SU-DHL-6 (cell line): ENCODE results near the gene GTF3C2.
"Not testable (repeated sequence)": the region's sequence is repeated elsewhere in the genome, so short reads cannot be mapped to it uniquely, and the experiment has no call there.

Source experiments
- H2AFZ ChIP-seq: fragments of 200-600 bp; sonication (generic); 2 replicates; pipeline ENCODE4 v1.6.1; 2014; ENCODE audit warnings: low read depth, mild to moderate bottlenecking, moderate library complexity, mixed read lengths, antibody characterized with exemption, low read length; ENCODE audit not compliant: severe bottlenecking
- H3F3A ChIP-seq: fragments of 200-600 bp; shearing (Covaris generic); 2 replicates; pipeline ENCODE4 v1.6.0; 2016; ENCODE audit warnings: antibody characterized with exemption, mild to moderate bottlenecking; ENCODE audit not compliant: insufficient read depth
- H3K27ac ChIP-seq: fragments of 200-600 bp; sonication (generic); 2 replicates; pipeline ENCODE4 v1.5.1; 2016; ENCODE audit warnings: low read depth, mild to moderate bottlenecking, low read length, moderate library complexity, mixed read lengths
- H3K27me3 ChIP-seq: fragments of 200-600 bp; sonication (generic), shearing (Covaris generic); 2 replicates; pipeline ENCODE4 v1.6.0; 2014; ENCODE audit warnings: mild to moderate bottlenecking, low read length
- H3K36me3 ChIP-seq: fragments of 200-600 bp; sonication (generic); 2 replicates; pipeline ENCODE4 v1.6.1; 2014; ENCODE audit warnings: mild to moderate bottlenecking, low read length, mixed read lengths
- H3K4me2 ChIP-seq: fragments of 300-600, 200-600 bp; shearing (Covaris generic), sonication (generic); 2 replicates; pipeline ENCODE4 v1.6.0; 2014; ENCODE audit warnings: low read length, low read depth, mild to moderate bottlenecking; ENCODE audit not compliant: poor library complexity, severe bottlenecking
- H3K4me3 ChIP-seq: fragments of 200-600 bp; sonication (generic); 2 replicates; pipeline ENCODE4 v1.5.1; 2014; ENCODE audit warnings: antibody characterized with exemption, low read length, mild to moderate bottlenecking, mixed read lengths; ENCODE audit not compliant: insufficient read depth, poor library complexity, severe bottlenecking
- H3K79me2 ChIP-seq: fragments of 200-600 bp; sonication (generic); 2 replicates; pipeline ENCODE4 v1.6.1; 2014; ENCODE audit warnings: mild to moderate bottlenecking, low read length, moderate library complexity; ENCODE audit not compliant: insufficient read depth
- H3K9ac ChIP-seq: fragments of 200-600 bp; sonication (generic); 2 replicates; pipeline ENCODE4 v1.7.0; 2014; ENCODE audit warnings: mild to moderate bottlenecking, low read length
- H3K9me2 ChIP-seq: fragments of 200-600 bp; sonication (generic); replicated peaks from 2 replicates; pipeline ENCODE4 v1.6.1; 2014; ENCODE audit warnings: low read length; ENCODE audit not compliant: insufficient read depth
- H3K9me3 ChIP-seq: fragments of 200-600 bp; sonication (generic); 2 replicates; pipeline ENCODE4 v1.6.1; 2014; ENCODE audit warnings: low read length, mixed read lengths; ENCODE audit not compliant: insufficient read depth
- H4K20me1 ChIP-seq: fragments of 200-600 bp; sonication (generic); 2 replicates; pipeline ENCODE4 v1.6.1; 2014; ENCODE audit warnings: low read depth, mild to moderate bottlenecking, antibody characterized with exemption, low read length, moderate library complexity, mixed read lengths
- CTCF ChIP-seq: fragments of 200-600 bp; sonication (generic); IDR thresholded peaks from one replicate; pipeline ENCODE4 v1.5.1; 2017; ENCODE audit warnings: antibody characterized with exemption, mild to moderate bottlenecking, low read length, moderate library complexity; ENCODE audit not compliant: insufficient read depth, poor library complexity, severe bottlenecking
- EZH2phosphoT487 ChIP-seq: fragments of 200-600 bp; sonication (generic), shearing (Covaris generic); conservative IDR thresholded peaks from 2 replicates; pipeline ENCODE4 v1.6.1; 2018; ENCODE audit warnings: mild to moderate bottlenecking, antibody characterized with exemption, low read length, moderate library complexity, mixed read lengths

The GTF3C2 gene

GRCh38 chr2:27320958-27321543 is 35.5 kb downstream of the GTF3C2 start:
- 0 out of 2 replicates have a peak, but pooled peaks cover 8% of the 10 kb centered on the region for H3K79me2 ChIP-seq
- H3F3A ChIP-seq: peaks cover 16% of the 10 kb centered on the region
- H3K36me3 ChIP-seq: no peaks in the 10 kb centered on the region
- H3K9me3 ChIP-seq: no peaks in the 10 kb centered on the region
- H3K4me2 ChIP-seq: peak overlapping the region; percentile 87
- H3K9ac ChIP-seq: 0 out of 2 replicates have a peak overlapping the region, but pooled peaks have one; percentile 89
- H3K9me2 ChIP-seq: no peaks in the 10 kb centered on the region
- no peak for TF ChIP-seq CTCF
- TF ChIP-seq EZH2phosphoT487: no peak
- no peak overlapping the region for H2AFZ ChIP-seq
- H3K27ac ChIP-seq: no peak overlapping the region
- no peaks in the 10 kb centered on the region for H3K27me3 ChIP-seq
- no peaks in the 10 kb centered on the region for H4K20me1 ChIP-seq
- no peak overlapping the region for H3K4me3 ChIP-seq

- not testable (repeated sequence) for H3K79me2 ChIP-seq
Measured at GRCh38 chr2:27319839-27320238, 36.7 kb downstream of the GTF3C2 start.

DNA sequence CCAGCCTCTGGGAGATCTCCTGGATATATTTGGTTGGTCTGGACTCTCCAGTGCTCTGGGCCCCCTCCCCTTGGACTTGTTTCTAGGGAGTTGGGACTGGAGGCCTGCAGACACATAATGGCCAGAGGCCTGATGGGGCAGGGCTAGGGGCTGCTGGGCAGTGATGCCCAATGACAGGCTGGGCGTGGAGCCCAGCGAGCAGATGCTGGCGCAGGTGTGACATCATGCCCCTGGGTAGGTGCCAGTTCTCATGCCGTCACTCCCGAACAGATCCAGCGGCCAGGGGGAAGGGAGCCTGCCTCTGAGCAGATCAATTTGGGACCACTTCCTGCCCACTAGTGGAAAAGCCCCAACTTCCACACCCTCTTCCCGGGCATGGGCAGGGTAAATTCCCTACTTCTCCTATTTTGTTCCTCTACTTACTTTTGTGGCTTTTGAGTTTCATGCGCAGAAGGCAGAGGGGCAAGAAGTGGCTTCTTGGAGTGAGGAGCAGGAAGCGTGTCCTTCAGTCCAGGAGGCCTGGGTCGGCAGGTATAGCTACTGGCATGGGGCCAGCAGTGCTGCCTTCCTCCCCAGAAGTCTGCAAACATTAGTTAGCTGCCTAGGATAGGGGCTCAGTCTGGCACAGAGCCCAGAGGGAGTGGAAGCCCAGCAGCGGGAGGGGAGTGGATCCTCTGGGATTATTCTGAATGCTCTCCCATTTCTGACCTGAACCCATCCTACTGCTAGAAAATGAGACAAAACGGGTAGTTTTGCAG is 39.7 kb downstream of the GTF3C2 start:
- Histone ChIP-seq H3K9me3 (no peaks in the 10 kb centered on the region), H3K79me2 (no peaks in the 10 kb centered on the region), H3K4me2 (no peak overlapping the region), H4K20me1 (no peaks in the 10 kb centered on the region), H3K27me3 (no peaks in the 10 kb centered on the region), H3K4me3 (no peak overlapping the region), H3K36me3 (no peaks in the 10 kb centered on the region), H3K9ac (no peak overlapping the region), H3K27ac (no peak overlapping the region), H3F3A (no peaks in the 10 kb centered on the region; the same call in 1 of the 2 replicates), H2AFZ (no peak overlapping the region), H3K9me2 (no peaks in the 10 kb centered on the region)
- no peak for TF ChIP-seq EZH2phosphoT487
- TF ChIP-seq CTCF: no peak

More at GRCh38 chr2:27319839-27320238, 36.7 kb downstream of the GTF3C2 start:
- not testable (repeated sequence) for H3K27me3 ChIP-seq, H3K4me3 ChIP-seq, H3K36me3 ChIP-seq, H3K9ac ChIP-seq, H3K27ac ChIP-seq, H3K9me3 ChIP-seq, H3K9me2 ChIP-seq, H3F3A ChIP-seq, H3K4me2 ChIP-seq, H2AFZ ChIP-seq, H4K20me1 ChIP-seq

GRCh38 chr2:27315122-27315521 is 41.4 kb downstream of the GTF3C2 start:
- Histone ChIP-seq H3K27ac (no peak overlapping the region), H3K36me3 (no peaks in the 10 kb centered on the region), H3K9me2 (no peaks in the 10 kb centered on the region), H3K27me3 (no peaks in the 10 kb centered on the region), H3K4me2 (no peak overlapping the region), H3K79me2 (no peaks in the 10 kb centered on the region), H3K9me3 (no peaks in the 10 kb centered on the region), H3F3A (no peaks in the 10 kb centered on the region), H4K20me1 (no peaks in the 10 kb centered on the region), H3K4me3 (no peak overlapping the region), H2AFZ (no peak overlapping the region), H3K9ac (no peak overlapping the region)
- TF ChIP-seq EZH2phosphoT487 (no peak), CTCF (no peak)
